ENCODE data around the gene PROK2. TPM values are rescaled to one million over a fixed set of nuclear protein-coding genes. Genes with fewer than 3 reads are reported as not detected.

The PROK2 gene
- total RNA-seq, 1 donor from 2014 or later = 0.14 TPM

DNA sequence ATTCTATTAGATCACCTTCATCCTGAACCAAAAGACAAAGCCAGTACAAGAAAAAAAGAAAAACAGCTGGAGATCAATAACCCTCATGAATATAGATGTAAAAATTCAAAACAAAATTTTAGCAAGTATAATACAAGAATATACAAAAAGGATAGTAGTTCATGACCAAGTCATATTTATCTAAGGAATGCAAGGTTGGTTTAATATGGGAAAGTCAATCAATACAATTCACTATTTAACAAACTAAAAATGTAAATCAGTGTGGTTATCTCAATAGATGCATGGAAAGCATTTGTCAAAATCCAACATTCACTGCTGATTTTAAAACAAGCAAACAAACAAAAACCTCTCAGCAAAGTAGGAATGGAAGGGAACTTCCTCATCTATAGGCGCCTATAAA is 42.3 kb downstream of the PROK2 start:
- TF ChIP-seq, protein P1, sequence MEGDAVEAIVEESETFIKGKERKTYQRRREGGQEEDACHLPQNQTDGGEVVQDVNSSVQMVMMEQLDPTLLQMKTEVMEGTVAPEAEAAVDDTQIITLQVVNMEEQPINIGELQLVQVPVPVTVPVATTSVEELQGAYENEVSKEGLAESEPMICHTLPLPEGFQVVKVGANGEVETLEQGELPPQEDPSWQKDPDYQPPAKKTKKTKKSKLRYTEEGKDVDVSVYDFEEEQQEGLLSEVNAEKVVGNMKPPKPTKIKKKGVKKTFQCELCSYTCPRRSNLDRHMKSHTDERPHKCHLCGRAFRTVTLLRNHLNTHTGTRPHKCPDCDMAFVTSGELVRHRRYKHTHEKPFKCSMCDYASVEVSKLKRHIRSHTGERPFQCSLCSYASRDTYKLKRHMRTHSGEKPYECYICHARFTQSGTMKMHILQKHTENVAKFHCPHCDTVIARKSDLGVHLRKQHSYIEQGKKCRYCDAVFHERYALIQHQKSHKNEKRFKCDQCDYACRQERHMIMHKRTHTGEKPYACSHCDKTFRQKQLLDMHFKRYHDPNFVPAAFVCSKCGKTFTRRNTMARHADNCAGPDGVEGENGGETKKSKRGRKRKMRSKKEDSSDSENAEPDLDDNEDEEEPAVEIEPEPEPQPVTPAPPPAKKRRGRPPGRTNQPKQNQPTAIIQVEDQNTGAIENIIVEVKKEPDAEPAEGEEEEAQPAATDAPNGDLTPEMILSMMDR (IDR thresholded peaks at IDR 0.05; ENCODE audit: borderline replicate concordance) = no peak
- no peak for DNase-seq
- Histone ChIP-seq H3K27me3 (ENCODE audit: low read depth) (no peaks in the 10 kb centered on the region), H3K27ac (replicated peaks) (no peak overlapping the region), H3K4me3 (no peak overlapping the region), H3K4me1 (no peaks in the 10 kb centered on the region), H3K9me3 (replicated peaks) (peaks cover 34% of the 10 kb centered on the region), H3K36me3 (no peaks in the 10 kb centered on the region)
- intact Hi-C loops (cut with micrococcal nuclease) = no loop called here

- DNase-seq = no peak
- TF ChIP-seq, protein P1 (IDR thresholded peaks at IDR 0.05; ENCODE audit: borderline replicate concordance) = no peak
- intact Hi-C loops (cut with micrococcal nuclease) = no loop called here
- Histone ChIP-seq H3K27ac (replicated peaks) (no peak overlapping the region), H3K4me3 (no peak overlapping the region), H3K4me1 (peaks cover 3% of the 10 kb centered on the region), H3K36me3 (no peaks in the 10 kb centered on the region), H3K27me3 (ENCODE audit: low read depth) (no peaks in the 10 kb centered on the region), H3K9me3 (replicated peaks) (no peaks in the 10 kb centered on the region)
Observed at GRCh38 chr3:71734881-71735280, 50.1 kb downstream of the PROK2 start.

DNA sequence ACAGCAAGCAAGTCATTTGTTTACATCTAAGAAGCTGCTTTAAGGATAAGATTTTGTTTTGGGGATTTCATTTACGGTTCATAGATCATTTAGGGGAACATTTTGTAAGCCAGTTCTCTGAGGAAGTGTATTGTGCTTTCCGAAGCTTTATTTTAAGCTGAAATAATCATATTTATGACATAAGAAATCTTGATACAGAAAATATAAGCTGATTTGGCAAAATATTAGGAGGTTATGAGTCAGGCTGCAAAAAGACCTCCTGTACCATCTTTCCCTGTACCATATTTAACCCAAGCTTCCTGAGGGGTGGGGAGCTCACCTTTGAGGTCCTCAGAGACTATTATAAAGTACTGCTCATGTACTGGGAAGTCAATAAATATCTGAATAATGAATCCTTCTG is 51.6 kb downstream of the PROK2 start:
- Histone ChIP-seq H3K27ac (replicated peaks) (no peak overlapping the region), H3K36me3 (no peaks in the 10 kb centered on the region), H3K9me3 (replicated peaks) (no peaks in the 10 kb centered on the region), H3K27me3 (ENCODE audit: low read depth) (no peaks in the 10 kb centered on the region), H3K4me1 (peaks cover 10% of the 10 kb centered on the region), H3K4me3 (no peak overlapping the region)
- DNase-seq = no peak
- intact Hi-C loops (cut with micrococcal nuclease) = no loop called here
- TF ChIP-seq, protein P1 (IDR thresholded peaks at IDR 0.05; ENCODE audit: borderline replicate concordance) = no peak

DNA sequence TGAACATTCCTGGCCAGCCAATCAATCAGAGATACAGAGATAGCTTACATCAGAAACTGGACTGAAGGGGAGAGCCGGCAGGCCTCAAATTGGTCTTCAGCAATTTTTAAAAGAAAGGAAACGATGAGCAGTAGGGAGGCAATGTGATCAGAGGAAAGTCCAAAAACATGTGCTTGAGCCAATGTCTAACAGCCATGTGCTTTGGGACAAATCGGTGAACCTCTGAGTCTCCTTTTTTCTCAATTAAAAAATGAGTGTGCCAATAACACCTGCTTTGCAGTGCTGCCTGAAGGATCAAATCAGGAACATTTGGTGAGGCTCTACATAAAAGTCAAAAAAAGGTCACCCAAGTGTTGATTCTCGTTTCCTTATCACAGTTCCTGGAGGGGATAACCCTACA is 52.3 kb downstream of the PROK2 start:
- TF ChIP-seq, protein P1 (IDR thresholded peaks at IDR 0.05; ENCODE audit: borderline replicate concordance) = no peak
- H3K4me1 ChIP-seq = peaks cover 10% of the 10 kb centered on the region
- intact Hi-C loops (cut with micrococcal nuclease) = no loop called here
- H3K36me3 ChIP-seq = no peaks in the 10 kb centered on the region
- no peak for DNase-seq
- no peaks in the 10 kb centered on the region for H3K27me3 ChIP-seq (ENCODE audit: low read depth)
- no peak overlapping the region for H3K27ac ChIP-seq (replicated peaks)
- H3K9me3 ChIP-seq (replicated peaks) = no peaks in the 10 kb centered on the region
- no peak overlapping the region for H3K4me3 ChIP-seq

DNA sequence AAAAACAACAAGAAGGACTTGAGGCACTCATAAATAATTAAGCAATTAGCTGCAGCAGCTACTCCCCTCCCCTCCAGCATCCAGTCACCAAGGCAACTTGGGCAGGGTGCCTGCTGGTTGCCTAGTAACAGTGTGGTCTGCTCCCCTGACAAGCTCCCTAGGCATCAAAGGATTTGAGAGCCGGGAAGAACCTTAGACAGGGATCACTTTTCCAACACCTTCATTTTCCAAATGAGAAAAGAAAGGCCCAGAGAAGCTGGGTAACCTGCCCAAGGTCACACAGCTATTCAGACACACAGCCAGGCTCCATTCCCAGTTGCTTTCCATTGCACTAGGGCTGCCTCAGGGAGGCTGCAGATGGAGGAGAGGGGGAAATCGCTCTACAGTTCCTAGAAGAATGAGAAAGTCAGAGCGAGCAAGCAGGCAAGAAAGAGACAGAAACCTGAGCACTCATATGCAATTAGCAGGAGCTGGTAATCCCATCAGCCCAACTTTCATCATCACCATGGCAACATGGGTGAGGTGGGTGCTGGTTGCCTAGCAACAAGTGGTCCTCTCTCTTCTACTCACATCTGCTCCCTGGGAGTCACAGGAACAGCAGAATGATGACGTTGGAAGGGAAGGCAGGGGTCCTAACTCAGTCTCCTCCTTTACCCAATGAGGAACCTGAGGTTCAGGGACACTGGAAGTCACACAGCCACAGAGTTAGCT is 56.2 kb downstream of the PROK2 start:
- intact Hi-C loops (cut with micrococcal nuclease) = no loop called here
- no peak for DNase-seq

More for the DNA sequence above, 56.2 kb downstream of the PROK2 start:
- Histone ChIP-seq H3K9me3 (replicated peaks) (no peaks in the 10 kb centered on the region), H3K36me3 (no peaks in the 10 kb centered on the region), H3K4me3 (no peak overlapping the region), H3K27me3 (ENCODE audit: low read depth) (no peaks in the 10 kb centered on the region), H3K4me1 (peaks cover 30% of the 10 kb centered on the region), H3K27ac (replicated peaks) (no peak overlapping the region)
- TF ChIP-seq, protein P1 (IDR thresholded peaks at IDR 0.05; ENCODE audit: borderline replicate concordance) = no peak

All from left ventricle myocardium inferior (tissue), 1 donor.